Right lobe of liver (tissue), 4 donors: Measurements from ENCODE around the gene NDUFS6.

Experiments used
- POLR2A ChIP-seq: fragments of 450-650 bp; IDR thresholded peaks from one replicate; pipeline ENCODE4 v1.6.1; 2017; ENCODE audit warnings: antibody characterized with exemption, mild to moderate bottlenecking
- TF ChIP-seq, protein P1 (sequence below), 4 donors: fragments of 200-600 bp in 3 of 4; fragments of 450-650 bp in 1 of 4; IDR thresholded peaks; one replicate each; pipeline versions ENCODE4 v1.5.1 to v1.8.0; 2016 to 2022; ENCODE audit warnings: antibody characterized with exemption in 4 of 4, mild to moderate bottlenecking in 2 of 4
- donor health status: DM: no; HTN: no; CAD: no.
- donor health status: DM: no; HTN: no; CAD: no.
- donor health status: DM: no; HTN: yes; CAD: no.

DNA sequence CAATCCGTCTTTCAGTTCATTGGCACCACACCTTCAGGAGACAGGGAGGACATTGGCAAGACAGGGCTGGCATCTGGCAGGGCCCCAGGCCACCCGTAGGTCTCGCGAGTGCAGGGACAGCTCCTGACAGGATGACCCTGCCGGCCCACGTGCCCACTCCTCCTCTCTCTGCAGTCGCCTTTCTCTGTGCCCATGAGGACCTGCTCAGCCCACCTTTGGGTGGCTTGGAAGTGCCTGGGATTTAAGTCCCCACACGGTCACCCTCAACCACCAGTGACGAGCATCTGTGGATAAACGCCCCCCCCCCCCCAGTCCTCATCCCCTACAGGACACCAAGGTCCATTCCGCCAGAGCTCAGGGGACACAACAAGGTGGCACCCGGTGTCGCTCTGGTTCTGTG, 5.7 kb upstream of the NDUFS6 start:
- TF ChIP-seq, protein P1, sequence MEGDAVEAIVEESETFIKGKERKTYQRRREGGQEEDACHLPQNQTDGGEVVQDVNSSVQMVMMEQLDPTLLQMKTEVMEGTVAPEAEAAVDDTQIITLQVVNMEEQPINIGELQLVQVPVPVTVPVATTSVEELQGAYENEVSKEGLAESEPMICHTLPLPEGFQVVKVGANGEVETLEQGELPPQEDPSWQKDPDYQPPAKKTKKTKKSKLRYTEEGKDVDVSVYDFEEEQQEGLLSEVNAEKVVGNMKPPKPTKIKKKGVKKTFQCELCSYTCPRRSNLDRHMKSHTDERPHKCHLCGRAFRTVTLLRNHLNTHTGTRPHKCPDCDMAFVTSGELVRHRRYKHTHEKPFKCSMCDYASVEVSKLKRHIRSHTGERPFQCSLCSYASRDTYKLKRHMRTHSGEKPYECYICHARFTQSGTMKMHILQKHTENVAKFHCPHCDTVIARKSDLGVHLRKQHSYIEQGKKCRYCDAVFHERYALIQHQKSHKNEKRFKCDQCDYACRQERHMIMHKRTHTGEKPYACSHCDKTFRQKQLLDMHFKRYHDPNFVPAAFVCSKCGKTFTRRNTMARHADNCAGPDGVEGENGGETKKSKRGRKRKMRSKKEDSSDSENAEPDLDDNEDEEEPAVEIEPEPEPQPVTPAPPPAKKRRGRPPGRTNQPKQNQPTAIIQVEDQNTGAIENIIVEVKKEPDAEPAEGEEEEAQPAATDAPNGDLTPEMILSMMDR (IDR thresholded peaks at IDR 0.05), result no peak
- no peak for TF ChIP-seq POLR2A
